Liver (tissue), 9 donors: ENCODE results near the gene DNHD1. TPM values are rescaled to one million over a fixed set of nuclear protein-coding genes. Genes with fewer than 3 reads are reported as not detected.

Experiments used
- DNase-seq: peaks from one replicate; pipeline ENCODE4 v3.0.0-alpha.2; 2017; ENCODE audit warnings: low spot score
- H3K27ac ChIP-seq, 2 donors: one replicate each; pipeline ENCODE4 v1.7.0; 2013; ENCODE audit warnings: inconsistent platforms in 2 of 2, low read length in 2 of 2, control low read depth in 1 of 2, low read depth in 1 of 2, mild to moderate bottlenecking in 1 of 2
- H3K27me3 ChIP-seq, 4 donors: one replicate each; pipeline versions ENCODE4 v1.6.1 to v1.7.0; 2013; ENCODE audit warnings: low read length in 3 of 4, inconsistent platforms in 1 of 4, mild to moderate bottlenecking in 1 of 4, moderate library complexity in 1 of 4; ENCODE audit not compliant: control insufficient read depth in 4 of 4, insufficient read depth in 4 of 4
- H3K36me3 ChIP-seq, 4 donors: one replicate each; pipeline versions ENCODE4 v1.6.1 to v1.7.0; 2013; ENCODE audit warnings: low read length in 3 of 4, mild to moderate bottlenecking in 3 of 4, low read depth in 1 of 4, moderate library complexity in 1 of 4; ENCODE audit not compliant: control insufficient read depth in 4 of 4, insufficient read depth in 3 of 4
- H3K4me1 ChIP-seq, 4 donors: one replicate each; pipeline versions ENCODE4 v1.6.1 to v1.7.0; 2013; ENCODE audit warnings: low read length in 3 of 4, mild to moderate bottlenecking in 3 of 4, moderate library complexity in 1 of 4; ENCODE audit not compliant: control insufficient read depth in 4 of 4, insufficient read depth in 4 of 4
- H3K4me3 ChIP-seq, 3 donors: one replicate each; pipeline versions ENCODE4 v1.6.1 to v1.7.0; 2013; ENCODE audit warnings: low read length in 3 of 3, control low read depth in 1 of 3, low read depth in 1 of 3, mild to moderate bottlenecking in 1 of 3
- H3K9ac ChIP-seq, 2 donors: one replicate each; pipeline ENCODE4 v1.7.0; 2013; ENCODE audit warnings: low read length in 2 of 2, mild to moderate bottlenecking in 2 of 2, moderate library complexity in 2 of 2, control low read depth in 1 of 2, low read depth in 1 of 2
- H3K9me3 ChIP-seq, 4 donors: one replicate each; pipeline versions ENCODE4 v1.6.1 to v1.7.0; 2013; ENCODE audit warnings: low read length in 3 of 4; ENCODE audit not compliant: control insufficient read depth in 4 of 4
- EGR1 ChIP-seq, 2 donors: IDR thresholded peaks; 2 replicates each; pipeline ENCODE4 v1.6.1; 2016 to 2018; ENCODE audit warnings: antibody characterized with exemption in 2 of 2, low read depth in 2 of 2
- JUND ChIP-seq, 2 donors: IDR thresholded peaks; 2 replicates each; pipeline ENCODE4 v1.6.1; 2016; ENCODE audit warnings: antibody characterized with exemption in 2 of 2
- NR2F2 ChIP-seq: IDR thresholded peaks from 2 replicates; pipeline ENCODE4 v1.6.1; 2016; ENCODE audit warnings: antibody characterized with exemption
- RAD21 ChIP-seq, 2 donors: IDR thresholded peaks; 2 replicates each; pipeline ENCODE4 v1.6.1; 2016; ENCODE audit warnings: antibody characterized with exemption in 2 of 2, mild to moderate bottlenecking in 2 of 2
- RXRA ChIP-seq, 2 donors: IDR thresholded peaks; 2 replicates each; pipeline ENCODE4 v1.6.1; 2017 to 2018; ENCODE audit warnings: antibody characterized with exemption in 2 of 2, mild to moderate bottlenecking in 1 of 2
- SP1 ChIP-seq: IDR thresholded peaks from 2 replicates; pipeline ENCODE4 v1.6.1; 2018; ENCODE audit warnings: antibody characterized with exemption, mild to moderate bottlenecking
- TAF1 ChIP-seq: conservative IDR thresholded peaks from 2 replicates; pipeline ENCODE4 v1.6.1; 2016; ENCODE audit warnings: antibody characterized with exemption, mild to moderate bottlenecking
- YY1 ChIP-seq: IDR thresholded peaks from 2 replicates; pipeline ENCODE4 v1.6.1; 2016; ENCODE audit warnings: antibody characterized with exemption, mild to moderate bottlenecking
- WGBS: extraction: QIAGEN DNeasy Blood & Tissue Kit; methylation state at CpG from one replicate; pipeline ENCODE4 v1.1.7; 2013; 5-methylcytosine and 5-hydroxymethylcytosine counted together
- polyA plus RNA-seq, 2 donors: library from polyadenylated mRNA; stranded (reverse) in 1 of 2; unstranded in 1 of 2; fragments of 200-250 nt in 1 of 2; fragments of >200 nt in 1 of 2; fragmentation: Nextera tagmentation in 1 of 2; extraction: Ambion mirVana in 1 of 2; gene quantifications; one replicate each; pipeline versions ENCODE4 v1.2.1 to v1.2.3, GENCODE V29; 2013 to 2015
- total RNA-seq, 2 donors: library from RNA; depleted of rRNA; stranded (reverse); fragments of >200 nt; gene quantifications; one replicate each; pipeline ENCODE4 v1.2.3, GENCODE V29; 2014
- TF ChIP-seq, protein P1 (sequence below): IDR thresholded peaks from 2 replicates; pipeline ENCODE4 v1.6.1; 2016; ENCODE audit warnings: antibody characterized with exemption, mild to moderate bottlenecking
- TF ChIP-seq, protein P2 (sequence below): IDR thresholded peaks from 2 replicates; pipeline ENCODE4 v1.6.1; 2016; ENCODE audit warnings: antibody characterized with exemption
- TF ChIP-seq, protein P3 (sequence below): IDR thresholded peaks from 2 replicates; pipeline ENCODE4 v1.6.1; 2016; ENCODE audit warnings: antibody characterized with exemption
- TF ChIP-seq, protein P4 (sequence below): fragments of 150-350 bp; IDR thresholded peaks from 2 replicates; pipeline ENCODE4 v1.5.1; 2017; ENCODE audit warnings: improper control_type of control experiment, low read depth, low read length; ENCODE audit not compliant: missing input control
- donor health status: healthy.
- donor health status: healthy.
- donor health status: healthy.
- donor health status: healthy.
- donor health status: healthy.

DNHD1 gene
- total and polyA plus RNA-seq, 4 donors: 2.1 to 23.6 (median 5.0) TPM

DNA sequence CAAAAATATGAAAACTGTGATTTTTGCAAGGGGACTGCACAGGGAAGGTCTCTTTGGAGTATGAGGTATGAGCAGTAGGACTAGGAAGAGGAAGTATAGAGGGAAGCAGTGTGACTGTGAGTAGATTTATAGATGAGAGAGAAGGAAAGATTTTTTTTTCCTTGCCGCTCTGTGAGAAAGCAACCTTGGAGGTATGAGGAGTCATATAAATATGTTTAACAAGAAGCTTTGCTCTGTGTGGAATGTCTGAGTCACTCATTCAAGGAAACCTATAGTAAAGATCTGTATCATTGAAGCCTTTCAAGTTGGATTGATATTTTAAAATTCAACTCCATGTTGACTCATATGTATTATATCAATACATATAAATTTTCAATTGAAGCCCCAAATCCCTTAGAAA is 26.2 kb downstream of the DNHD1 start:
- no peak overlapping the region for H3K4me3 ChIP-seq
- no peak overlapping the region for H3K9ac ChIP-seq
- H3K9me3 ChIP-seq: no peaks in the 10 kb centered on the region
- H3K36me3 ChIP-seq: peaks cover 0 to 10% (median 0%) of the 10 kb centered on the region in 4 donors
- no peaks in the 10 kb centered on the region for H3K27me3 ChIP-seq
- H3K27ac ChIP-seq: no peak overlapping the region
- TF ChIP-seq, protein P1, sequence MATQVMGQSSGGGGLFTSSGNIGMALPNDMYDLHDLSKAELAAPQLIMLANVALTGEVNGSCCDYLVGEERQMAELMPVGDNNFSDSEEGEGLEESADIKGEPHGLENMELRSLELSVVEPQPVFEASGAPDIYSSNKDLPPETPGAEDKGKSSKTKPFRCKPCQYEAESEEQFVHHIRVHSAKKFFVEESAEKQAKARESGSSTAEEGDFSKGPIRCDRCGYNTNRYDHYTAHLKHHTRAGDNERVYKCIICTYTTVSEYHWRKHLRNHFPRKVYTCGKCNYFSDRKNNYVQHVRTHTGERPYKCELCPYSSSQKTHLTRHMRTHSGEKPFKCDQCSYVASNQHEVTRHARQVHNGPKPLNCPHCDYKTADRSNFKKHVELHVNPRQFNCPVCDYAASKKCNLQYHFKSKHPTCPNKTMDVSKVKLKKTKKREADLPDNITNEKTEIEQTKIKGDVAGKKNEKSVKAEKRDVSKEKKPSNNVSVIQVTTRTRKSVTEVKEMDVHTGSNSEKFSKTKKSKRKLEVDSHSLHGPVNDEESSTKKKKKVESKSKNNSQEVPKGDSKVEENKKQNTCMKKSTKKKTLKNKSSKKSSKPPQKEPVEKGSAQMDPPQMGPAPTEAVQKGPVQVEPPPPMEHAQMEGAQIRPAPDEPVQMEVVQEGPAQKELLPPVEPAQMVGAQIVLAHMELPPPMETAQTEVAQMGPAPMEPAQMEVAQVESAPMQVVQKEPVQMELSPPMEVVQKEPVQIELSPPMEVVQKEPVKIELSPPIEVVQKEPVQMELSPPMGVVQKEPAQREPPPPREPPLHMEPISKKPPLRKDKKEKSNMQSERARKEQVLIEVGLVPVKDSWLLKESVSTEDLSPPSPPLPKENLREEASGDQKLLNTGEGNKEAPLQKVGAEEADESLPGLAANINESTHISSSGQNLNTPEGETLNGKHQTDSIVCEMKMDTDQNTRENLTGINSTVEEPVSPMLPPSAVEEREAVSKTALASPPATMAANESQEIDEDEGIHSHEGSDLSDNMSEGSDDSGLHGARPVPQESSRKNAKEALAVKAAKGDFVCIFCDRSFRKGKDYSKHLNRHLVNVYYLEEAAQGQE: no peak
- TF ChIP-seq EGR1 (IDR thresholded peaks at IDR 0.05; ENCODE audit: low read depth in 2 of 2) (no peak), RXRA (IDR thresholded peaks at IDR 0.05) (no peak), TAF1 (no peak), SP1 (no peak), YY1 (no peak), RAD21 (IDR thresholded peaks at IDR 0.05) (no peak), JUND (IDR thresholded peaks at IDR 0.05) (no peak)
- TF ChIP-seq, protein P2, sequence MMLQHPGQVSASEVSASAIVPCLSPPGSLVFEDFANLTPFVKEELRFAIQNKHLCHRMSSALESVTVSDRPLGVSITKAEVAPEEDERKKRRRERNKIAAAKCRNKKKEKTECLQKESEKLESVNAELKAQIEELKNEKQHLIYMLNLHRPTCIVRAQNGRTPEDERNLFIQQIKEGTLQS: no peak
- TF ChIP-seq, protein P3, sequence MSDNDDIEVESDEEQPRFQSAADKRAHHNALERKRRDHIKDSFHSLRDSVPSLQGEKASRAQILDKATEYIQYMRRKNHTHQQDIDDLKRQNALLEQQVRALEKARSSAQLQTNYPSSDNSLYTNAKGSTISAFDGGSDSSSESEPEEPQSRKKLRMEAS: no peak
- TF ChIP-seq, protein P4, sequence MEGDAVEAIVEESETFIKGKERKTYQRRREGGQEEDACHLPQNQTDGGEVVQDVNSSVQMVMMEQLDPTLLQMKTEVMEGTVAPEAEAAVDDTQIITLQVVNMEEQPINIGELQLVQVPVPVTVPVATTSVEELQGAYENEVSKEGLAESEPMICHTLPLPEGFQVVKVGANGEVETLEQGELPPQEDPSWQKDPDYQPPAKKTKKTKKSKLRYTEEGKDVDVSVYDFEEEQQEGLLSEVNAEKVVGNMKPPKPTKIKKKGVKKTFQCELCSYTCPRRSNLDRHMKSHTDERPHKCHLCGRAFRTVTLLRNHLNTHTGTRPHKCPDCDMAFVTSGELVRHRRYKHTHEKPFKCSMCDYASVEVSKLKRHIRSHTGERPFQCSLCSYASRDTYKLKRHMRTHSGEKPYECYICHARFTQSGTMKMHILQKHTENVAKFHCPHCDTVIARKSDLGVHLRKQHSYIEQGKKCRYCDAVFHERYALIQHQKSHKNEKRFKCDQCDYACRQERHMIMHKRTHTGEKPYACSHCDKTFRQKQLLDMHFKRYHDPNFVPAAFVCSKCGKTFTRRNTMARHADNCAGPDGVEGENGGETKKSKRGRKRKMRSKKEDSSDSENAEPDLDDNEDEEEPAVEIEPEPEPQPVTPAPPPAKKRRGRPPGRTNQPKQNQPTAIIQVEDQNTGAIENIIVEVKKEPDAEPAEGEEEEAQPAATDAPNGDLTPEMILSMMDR: no peak
- H3K4me1 ChIP-seq: no peaks in the 10 kb centered on the region
- DNase-seq: no peak
- 36% methylated on average over 1 of the region's 1 CpG for WGBS

DNA sequence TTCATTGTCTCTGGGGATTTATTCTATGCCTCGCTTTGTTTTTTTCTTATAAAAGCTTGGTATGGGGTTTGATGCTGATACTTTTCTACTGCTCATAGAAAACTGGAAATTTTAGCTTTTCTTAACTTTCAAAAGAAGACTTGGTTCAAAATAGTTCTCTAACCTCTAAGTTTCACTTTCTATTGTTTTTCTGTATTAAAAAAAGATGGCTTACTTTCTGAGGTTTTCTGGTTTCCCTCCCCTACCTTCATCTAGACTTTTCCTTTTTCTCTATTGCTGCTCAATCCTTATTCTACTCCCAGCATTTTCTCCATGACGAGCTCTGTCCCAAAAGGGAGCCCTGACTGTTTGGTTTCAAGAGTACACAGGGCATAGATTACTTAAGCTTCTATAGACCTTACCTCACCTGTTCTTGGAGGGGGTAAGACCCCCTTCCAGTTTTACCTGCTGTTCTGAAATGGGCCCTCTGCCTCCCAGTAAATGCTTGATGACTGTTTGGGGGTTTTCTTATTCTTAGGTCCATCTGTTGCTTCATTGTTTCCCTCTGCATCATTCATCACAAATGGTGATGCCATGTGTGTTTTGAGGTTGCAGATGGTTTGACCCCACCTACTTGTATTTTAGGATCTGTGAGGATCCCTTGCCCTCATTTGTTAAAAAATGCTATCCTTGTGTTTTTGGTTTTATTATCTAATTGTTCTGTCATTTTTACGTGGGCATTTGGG is 29.5 kb downstream of the DNHD1 start:
- Histone ChIP-seq H3K4me1 (no peaks in the 10 kb centered on the region), H3K36me3 (peaks cover 0 to 4% (median 2%) of the 10 kb centered on the region in 4 donors), H3K27me3 (no peaks in the 10 kb centered on the region), H3K27ac (no peak overlapping the region), H3K4me3 (no peak overlapping the region), H3K9ac (no peak overlapping the region), H3K9me3 (no peaks in the 10 kb centered on the region)
- DNase-seq: no peak
- 90% methylated on average over 3 of the region's 3 CpGs for WGBS
- no peak for TF ChIP-seq NR2F2
- TF ChIP-seq, protein P1: no peak
